Colonic mucosa (tissue), 4 donors: ENCODE measurements around the gene COQ8A. TPM values are rescaled to one million over a fixed set of nuclear protein-coding genes. Genes with fewer than 3 reads are reported as not detected.

Experiments used
- DNase-seq: peaks from one replicate; pipeline ENCODE4 v3.0.0-alpha.2; 2020
- H3K27ac ChIP-seq: fragments of 200-600 bp; one replicate; pipeline ENCODE4 v1.8.0; 2021
- H3K27me3 ChIP-seq: fragments of 200-600 bp; one replicate; pipeline ENCODE4 v1.8.0; 2021
- H3K36me3 ChIP-seq: fragments of 200-600 bp; one replicate; pipeline ENCODE4 v1.8.0; 2021
- H3K4me1 ChIP-seq: fragments of 200-600 bp; one replicate; pipeline ENCODE4 v1.8.0; 2021; ENCODE audit warnings: mild to moderate bottlenecking
- H3K4me3 ChIP-seq: fragments of 200-600 bp; one replicate; pipeline ENCODE4 v1.8.0; 2021
- H3K9ac ChIP-seq, 2 donors: one replicate each; pipeline ENCODE4 v1.7.0; 2013; ENCODE audit warnings: control low read depth in 2 of 2, low read depth in 2 of 2, low read length in 2 of 2
- H3K9me3 ChIP-seq: fragments of 200-600 bp; one replicate; pipeline ENCODE4 v1.8.0; 2021
- CTCF ChIP-seq: fragments of 200-600 bp; IDR thresholded peaks from one replicate; pipeline ENCODE4 v1.8.0; 2022; ENCODE audit warnings: antibody characterized with exemption, mild to moderate bottlenecking
- intact Hi-C: fragments of 100-400 bp; cut with DNase I; formaldehyde crosslinking; loops from one replicate; pipeline ENCODE4 v1.14.1; 2022
- total RNA-seq, 2 donors: library from RNA; stranded (reverse); fragmentation: NEBNext Ultra II Directional in 1 of 2; extraction: Animal tissue kit (Norgen Biotek cat#: 25700) in 1 of 2; gene quantifications; one replicate each; pipeline ENCODE4 v1.2.1, GENCODE V29; 2021
- donor health status: healthy.
- donor health status: DM: no; HTN: no; CAD: no.
- donor health status: DM: no; HTN: no; CAD: no.

Gene COQ8A
- total RNA-seq, 2 donors from 2014 or later: 56.3 to 58.1 TPM

DNA sequence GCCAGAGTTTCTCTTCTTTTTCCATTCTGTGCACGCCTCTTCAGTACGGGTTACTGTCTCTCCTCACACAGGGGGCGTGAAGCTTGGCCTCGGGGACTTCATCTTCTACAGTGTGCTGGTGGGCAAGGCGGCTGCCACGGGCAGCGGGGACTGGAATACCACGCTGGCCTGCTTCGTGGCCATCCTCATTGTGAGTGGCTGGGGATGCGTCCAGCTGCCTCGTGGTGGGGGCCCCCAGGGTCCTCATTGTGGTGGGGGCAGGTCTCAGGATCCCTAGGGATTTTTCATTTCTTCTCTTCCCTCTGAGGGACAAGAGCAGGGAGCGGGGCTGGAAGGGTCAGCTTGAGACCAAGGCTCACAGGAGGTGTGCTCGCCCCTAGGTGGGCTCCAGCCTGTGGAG, 46.2 kb upstream of the COQ8A start:
- no peak overlapping the region for H3K27ac ChIP-seq
- H3K9ac ChIP-seq: no peak overlapping the region
- H3K4me1 ChIP-seq: no peaks in the 10 kb centered on the region
- H3K9me3 ChIP-seq: no peaks in the 10 kb centered on the region
- intact Hi-C loops: no loop called here
- H3K27me3 ChIP-seq: no peaks in the 10 kb centered on the region
- no peak overlapping the region for H3K4me3 ChIP-seq
- H3K36me3 ChIP-seq: no peaks in the 10 kb centered on the region
- no peak for DNase-seq
- no peak for TF ChIP-seq CTCF

- Histone ChIP-seq H3K9ac (no peak overlapping the region), H3K27me3 (no peaks in the 10 kb centered on the region), H3K36me3 (no peaks in the 10 kb centered on the region), H3K9me3 (no peaks in the 10 kb centered on the region), H3K4me1 (no peaks in the 10 kb centered on the region), H3K27ac (no peak overlapping the region), H3K4me3 (no peak overlapping the region)
- intact Hi-C loops: no loop called here
- TF ChIP-seq CTCF: no peak
- DNase-seq: no peak
These were observed 45.3 kb upstream of the COQ8A start for GRCh38 chr1:226894826-226895225.

DNA sequence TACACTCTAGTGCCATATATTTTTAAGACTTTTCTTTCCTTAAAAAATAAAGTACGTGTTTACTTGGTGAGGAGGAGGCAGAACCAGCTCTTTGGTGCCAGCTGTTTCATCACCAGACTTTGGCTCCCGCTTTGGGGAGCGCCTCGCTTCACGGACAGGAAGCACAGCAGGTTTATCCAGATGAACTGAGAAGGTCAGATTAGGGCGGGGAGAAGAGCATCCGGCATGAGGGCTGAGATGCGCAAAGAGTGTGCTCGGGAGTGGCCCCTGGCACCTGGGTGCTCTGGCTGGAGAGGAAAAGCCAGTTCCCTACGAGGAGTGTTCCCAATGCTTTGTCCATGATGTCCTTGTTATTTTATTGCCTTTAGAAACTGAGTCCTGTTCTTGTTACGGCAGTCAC, 44.5 kb upstream of the COQ8A start:
- Histone ChIP-seq H3K4me1 (no peaks in the 10 kb centered on the region), H3K9me3 (no peaks in the 10 kb centered on the region), H3K9ac (no peak overlapping the region), H3K36me3 (no peaks in the 10 kb centered on the region), H3K27ac (no peak overlapping the region), H3K27me3 (no peaks in the 10 kb centered on the region), H3K4me3 (no peak overlapping the region)
- TF ChIP-seq CTCF: no peak
- intact Hi-C loops: no loop called here
- DNase-seq: no peak

- no peaks in the 10 kb centered on the region for H3K27me3 ChIP-seq
- H3K9ac ChIP-seq: no peak overlapping the region
- DNase-seq: no peak
- H3K27ac ChIP-seq: no peak overlapping the region
- no peaks in the 10 kb centered on the region for H3K4me1 ChIP-seq
- no peaks in the 10 kb centered on the region for H3K9me3 ChIP-seq
- no peak overlapping the region for H3K4me3 ChIP-seq
- intact Hi-C loops: no loop called here
- no peaks in the 10 kb centered on the region for H3K36me3 ChIP-seq
- TF ChIP-seq CTCF: no peak
These were observed 41.8 kb upstream of the COQ8A start for GRCh38 chr1:226898246-226898645.

DNA sequence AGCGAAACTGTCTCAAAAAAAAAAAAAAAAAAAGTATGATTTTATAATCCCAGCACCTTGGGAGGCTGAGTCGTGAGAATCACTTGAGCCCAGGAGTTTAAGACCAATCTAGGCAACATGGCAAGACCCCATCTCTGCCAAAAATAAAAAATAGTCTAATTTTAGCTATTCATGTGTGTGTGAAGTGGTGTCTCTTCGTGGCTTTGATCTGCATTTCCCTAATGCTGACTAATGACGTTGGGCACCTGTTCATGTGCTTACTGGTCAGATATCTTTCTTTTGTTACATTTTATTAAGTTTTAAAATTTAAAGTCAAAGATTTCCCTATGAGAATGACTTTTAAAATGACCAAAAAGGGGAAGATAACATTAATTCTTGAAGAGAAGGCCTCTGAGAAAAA, 38.7 kb upstream of the COQ8A start:
- Histone ChIP-seq H3K27ac (no peak overlapping the region), H3K36me3 (no peaks in the 10 kb centered on the region), H3K9me3 (no peaks in the 10 kb centered on the region), H3K9ac (no peak overlapping the region), H3K4me3 (no peak overlapping the region), H3K4me1 (no peaks in the 10 kb centered on the region), H3K27me3 (no peaks in the 10 kb centered on the region)
- intact Hi-C loops: no loop called here
- no peak for TF ChIP-seq CTCF
- no peak for DNase-seq

GRCh38 chr1:226902601-226903000, 37.5 kb upstream of the COQ8A start:
- TF ChIP-seq CTCF: no peak
- no peak for DNase-seq
- intact Hi-C loops: no loop called here

More at GRCh38 chr1:226902601-226903000, 37.5 kb upstream of the COQ8A start:
- Histone ChIP-seq H3K9ac (no peak overlapping the region), H3K27ac (no peak overlapping the region), H3K27me3 (no peaks in the 10 kb centered on the region), H3K4me1 (no peaks in the 10 kb centered on the region), H3K4me3 (no peak overlapping the region), H3K36me3 (no peaks in the 10 kb centered on the region), H3K9me3 (no peaks in the 10 kb centered on the region)
